GM19193 (cell line): ENCODE results near the gene IER5L.

ENCODE experiments used
- POLR2A ChIP-seq: IDR thresholded peaks from 4 replicates; pipeline ENCODE4 v1.6.1; 2011; ENCODE audit not compliant: insufficient read depth, insufficient read length; ENCODE audit errors: extremely low read depth

Gene IER5L

GRCh38 chr9:129162497-129163197 is 15.4 kb downstream of the IER5L start:
- TF ChIP-seq POLR2A: no peak

- TF ChIP-seq POLR2A: no peak
These were observed 16.6 kb downstream of the IER5L start for GRCh38 chr9:129161534-129161837.

DNA sequence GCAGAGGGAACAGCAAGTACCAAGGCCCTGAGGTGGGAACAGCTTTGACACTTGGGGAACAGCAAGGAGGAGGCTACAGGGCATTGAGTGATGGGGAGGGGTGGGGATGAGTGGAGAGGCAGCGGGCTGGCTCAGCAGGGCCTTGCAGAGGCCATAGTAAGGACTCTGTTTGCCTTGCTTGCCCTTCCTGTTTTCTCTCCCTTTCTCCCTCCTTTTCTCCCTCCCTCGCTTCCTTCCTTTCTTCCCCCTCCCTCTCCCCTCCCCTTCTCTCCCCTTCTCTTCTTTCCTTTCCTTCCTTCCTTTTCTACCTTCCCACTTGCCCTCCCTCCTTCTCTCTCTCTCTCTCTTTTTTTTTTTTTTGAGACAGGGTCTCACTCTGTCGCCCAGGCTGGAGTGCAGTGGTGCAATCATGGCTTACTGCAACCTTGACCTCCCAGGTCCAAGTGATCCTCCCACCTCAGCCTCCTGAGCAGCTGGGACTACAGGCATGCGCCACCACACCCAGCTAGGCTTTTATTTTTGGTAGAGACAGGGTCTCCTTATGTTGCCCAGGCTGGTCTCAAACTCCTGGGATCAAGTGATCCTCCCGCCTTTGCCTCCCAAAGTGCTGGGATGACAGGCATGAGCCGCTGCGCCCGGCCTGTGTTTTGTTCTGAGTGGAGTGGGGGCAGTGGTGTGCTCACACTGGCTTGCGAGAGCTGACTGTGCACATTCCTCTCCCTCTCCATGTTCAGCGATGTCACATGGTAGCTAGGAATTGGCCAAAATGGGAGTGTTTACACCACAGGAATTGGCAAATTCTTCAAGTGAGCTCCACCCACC is 17.1 kb downstream of the IER5L start:
- no peak for TF ChIP-seq POLR2A

GRCh38 chr9:129156163-129156562 is 21.9 kb downstream of the IER5L start:
- TF ChIP-seq POLR2A: no peak

GRCh38 chr9:129154866-129155477 is 23.1 kb downstream of the IER5L start:
- no peak for TF ChIP-seq POLR2A

DNA sequence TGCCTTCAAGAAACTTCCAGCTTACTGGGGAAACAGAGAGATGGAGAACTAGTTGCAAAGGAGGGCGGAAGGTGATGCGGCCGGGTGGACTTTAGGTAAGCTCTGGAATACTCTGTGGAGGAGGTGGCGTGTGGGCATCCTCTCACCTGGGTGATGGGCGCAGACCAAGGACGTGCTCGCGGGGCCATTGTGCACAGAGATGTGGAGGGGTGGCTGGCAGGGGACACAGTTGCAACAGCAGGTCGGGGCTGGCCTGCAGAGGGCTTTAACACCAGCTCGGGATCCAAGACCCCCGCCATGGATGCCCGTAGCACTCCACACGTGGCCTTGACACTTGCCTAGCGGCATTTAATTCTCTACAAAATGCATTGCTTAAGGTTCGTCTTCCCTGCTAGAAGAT is 26.6 kb downstream of the IER5L start:
- TF ChIP-seq POLR2A: no peak

DNA sequence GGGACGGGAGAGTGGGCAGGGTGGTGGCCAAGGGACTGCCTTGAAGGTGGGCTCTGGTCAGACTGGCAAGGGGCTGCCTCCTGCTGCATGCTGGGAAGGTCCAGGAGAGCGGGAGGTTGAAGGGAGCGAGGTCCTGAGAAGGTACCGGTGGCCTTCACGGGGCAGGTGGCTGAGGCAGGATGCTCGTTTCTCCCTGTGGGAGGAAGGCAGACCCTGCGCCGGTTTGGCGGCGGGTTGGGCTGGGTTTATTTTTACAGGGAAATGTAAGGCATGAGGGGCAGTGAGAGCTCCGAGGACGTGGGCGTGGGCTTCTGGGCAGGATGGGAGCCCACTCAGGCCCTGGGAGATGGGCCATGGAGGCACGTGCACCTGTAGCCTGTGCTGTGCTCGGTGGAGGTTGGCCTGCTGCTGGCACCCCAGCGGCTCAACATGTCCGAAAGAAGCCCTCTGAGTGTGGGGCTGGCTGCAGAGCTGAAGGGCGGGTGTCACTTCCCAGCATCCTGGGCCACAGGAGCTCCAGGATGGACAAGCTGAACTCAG is 27.3 kb downstream of the IER5L start:
- TF ChIP-seq POLR2A: no peak

DNA sequence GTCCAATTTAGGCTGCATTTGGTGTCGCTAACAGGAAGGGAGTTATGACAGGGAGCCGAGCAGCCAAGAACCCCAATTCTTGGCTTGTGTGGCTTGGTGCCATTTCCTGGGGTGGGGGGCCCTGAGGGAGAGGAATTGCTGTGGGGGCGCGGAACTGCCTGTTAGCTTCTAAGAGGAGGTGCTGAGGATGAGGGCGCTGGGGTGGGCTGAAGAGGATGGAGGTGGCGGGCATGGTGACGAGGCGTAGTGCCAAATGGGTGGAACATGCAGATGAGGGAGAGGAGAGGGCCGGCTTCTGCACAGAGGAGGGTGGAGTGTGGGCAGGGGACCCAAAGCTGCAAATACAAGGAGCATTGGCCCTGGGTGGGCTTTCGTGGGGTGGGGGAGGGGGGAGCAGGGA is 27.9 kb downstream of the IER5L start:
- no peak for TF ChIP-seq POLR2A

DNA sequence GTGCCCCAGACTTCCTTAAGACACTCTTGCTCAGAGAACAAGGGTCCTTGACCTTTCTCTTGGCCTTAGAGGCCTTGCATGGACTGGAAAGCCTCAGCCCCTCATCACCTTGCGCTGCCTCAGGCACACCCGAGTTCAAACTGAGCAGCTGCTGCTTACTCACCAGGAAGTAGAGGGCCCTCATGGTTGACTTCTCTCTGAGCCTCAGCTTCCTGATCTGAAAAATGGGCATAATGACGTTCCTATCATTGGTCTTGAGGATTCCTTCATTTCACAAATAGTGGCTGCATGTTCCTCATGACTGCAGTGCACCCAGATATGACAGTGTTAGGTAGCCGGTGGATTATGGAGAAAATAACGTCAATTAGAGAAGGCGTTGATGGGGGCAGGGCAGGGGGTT is 28.6 kb downstream of the IER5L start:
- TF ChIP-seq POLR2A: no peak

DNA sequence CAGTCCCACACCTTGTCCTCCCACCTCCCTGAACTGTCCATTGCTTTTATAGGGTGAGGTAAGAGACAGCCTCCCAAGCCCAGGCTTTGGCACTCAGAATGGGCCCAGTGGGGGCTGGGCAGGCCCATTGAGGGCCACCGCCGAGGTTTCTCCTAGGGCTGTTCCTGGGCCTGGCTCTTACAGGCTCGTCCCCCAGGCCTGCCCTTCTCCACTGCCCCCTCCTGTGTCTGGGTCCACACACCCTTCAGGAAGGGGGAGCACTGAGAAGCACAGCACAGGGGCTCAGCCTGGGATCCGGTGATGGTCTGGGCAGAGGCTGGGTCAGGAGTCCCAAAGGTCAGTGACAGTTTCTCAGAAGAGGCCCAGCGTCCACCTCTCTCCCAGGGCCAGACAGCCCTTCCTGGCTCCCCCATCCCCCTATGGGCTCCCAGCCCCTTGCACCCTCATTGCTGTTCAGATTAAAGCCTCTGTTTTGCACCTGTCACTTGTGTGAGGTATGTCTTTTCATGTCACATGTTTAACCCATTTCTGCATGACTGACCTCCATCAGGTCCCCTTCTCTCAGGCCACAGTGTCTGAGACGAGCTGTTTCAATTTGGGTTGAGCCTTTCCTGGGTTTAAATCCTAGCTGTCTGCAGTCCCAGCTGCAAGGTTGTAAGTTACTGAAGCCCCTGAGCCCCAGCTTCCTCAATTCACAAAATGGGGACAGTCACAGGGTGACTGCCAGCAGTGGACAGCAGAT is 29.4 kb downstream of the IER5L start:
- TF ChIP-seq POLR2A: no peak

- no peak for TF ChIP-seq POLR2A
These were observed 31.6 kb downstream of the IER5L start for GRCh38 chr9:129146441-129146941.

- no peak for TF ChIP-seq POLR2A
These were observed 32.2 kb downstream of the IER5L start for GRCh38 chr9:129145841-129146292.

DNA sequence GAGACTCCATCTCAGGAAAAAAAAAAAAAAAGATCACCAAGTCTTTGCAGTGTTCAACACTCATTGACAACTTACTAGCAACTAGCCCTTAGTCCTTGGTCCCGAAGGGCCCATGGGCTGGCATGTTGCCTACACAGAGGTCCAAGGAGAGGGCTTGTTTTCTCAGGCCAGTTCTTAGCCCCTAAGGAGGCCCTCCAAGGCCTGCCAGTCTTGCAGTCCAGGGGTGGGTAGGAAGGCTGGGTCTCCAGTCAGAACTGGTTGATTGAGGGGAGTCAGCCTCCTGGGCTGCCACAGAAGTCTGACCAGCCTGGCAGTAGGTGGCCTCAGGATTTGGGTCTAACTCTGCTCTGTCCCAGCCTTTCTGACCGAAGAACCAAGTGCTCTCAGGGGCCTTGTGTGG is 32.7 kb downstream of the IER5L start:
- TF ChIP-seq POLR2A: no peak

DNA sequence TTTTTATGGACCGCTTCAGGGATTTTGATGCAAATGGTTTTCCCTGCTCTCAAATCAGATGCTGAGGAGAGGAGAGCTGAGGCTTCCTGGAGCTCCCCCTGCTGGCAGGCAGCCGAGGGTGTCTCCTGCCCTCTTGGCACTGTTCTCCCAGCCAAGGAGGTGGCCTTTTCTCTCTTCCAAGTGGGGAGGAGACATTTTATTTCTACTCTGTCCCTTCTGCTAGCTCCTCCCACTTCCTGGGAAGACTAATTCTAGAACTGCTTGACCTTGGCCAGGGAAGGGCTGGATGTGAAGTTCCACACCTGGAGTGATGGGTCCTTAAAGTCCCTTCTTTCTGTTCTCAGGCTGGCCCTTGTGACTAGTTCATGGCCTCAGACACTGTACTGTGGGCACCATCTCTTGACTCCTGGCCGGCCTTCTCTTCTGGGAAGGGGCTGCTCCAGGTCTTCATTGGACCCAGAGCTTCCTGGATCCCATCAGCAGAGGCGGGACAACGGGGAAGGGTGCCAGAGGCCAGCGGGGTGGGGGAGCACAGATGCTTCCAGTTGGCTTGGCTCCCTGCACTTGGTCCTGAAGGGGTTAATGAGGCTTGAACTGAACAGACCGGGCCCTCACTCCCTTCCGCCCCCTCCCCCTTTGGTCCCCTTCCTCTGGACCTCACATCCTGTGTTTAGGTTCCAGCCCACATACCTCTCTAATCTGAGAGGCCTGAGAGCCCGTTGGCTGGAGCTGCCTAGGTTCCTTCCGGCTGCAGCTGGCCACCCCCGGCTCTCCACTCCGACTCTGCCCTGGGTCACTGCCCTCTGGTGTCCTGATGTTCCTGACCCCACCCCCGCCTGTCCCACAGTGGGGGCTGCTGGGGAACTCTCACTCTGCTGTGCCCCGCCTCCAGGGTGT is 34.8 kb downstream of the IER5L start:
- no peak for TF ChIP-seq POLR2A

GRCh38 chr9:129142138-129142935 is 35.7 kb downstream of the IER5L start:
- TF ChIP-seq POLR2A: no peak
